Stimulated activated memory B cell treated with anti-CD40 and anti-IgM and Interleukin-4, amounts not matched to agents 10 μg/mL and 1 μg/mL and 100 μg/mL, for 72 hours (primary cell): ENCODE results near the gene ADRA1B.
"Not testable (repeated sequence)": the region's sequence is repeated elsewhere in the genome, so short reads cannot be mapped to it uniquely, and the experiment has no call there.

Source experiments
- ATAC-seq: fragments of 150-1000 bp; cut with Tn5 transposase; 2 replicates; pipeline ENCODE4 v1.10.0; 2021
- H3K27ac Mint-ChIP-seq: one replicate; pipeline ENCODE4 v1.8.0; 2022; ENCODE audit warnings: mild to moderate bottlenecking, mixed read lengths
- H3K27me3 Mint-ChIP-seq: one replicate; pipeline ENCODE4 v1.8.0; 2022; ENCODE audit warnings: mixed read lengths
- H3K36me3 Mint-ChIP-seq: one replicate; pipeline ENCODE4 v1.8.0; 2022; ENCODE audit warnings: mixed read lengths
- H3K4me1 Mint-ChIP-seq: one replicate; pipeline ENCODE4 v1.8.0; 2022; ENCODE audit warnings: mixed read lengths
- H3K4me3 Mint-ChIP-seq: one replicate; pipeline ENCODE4 v1.8.0; 2022; ENCODE audit warnings: mild to moderate bottlenecking, moderate library complexity, mixed read lengths
- H3K9me3 Mint-ChIP-seq: one replicate; pipeline ENCODE4 v1.8.0; 2022; ENCODE audit warnings: mixed read lengths

Gene ADRA1B

GRCh38 chr5:159965031-159965837 is 49.0 kb downstream of the ADRA1B start:
- H3K4me1 Mint-ChIP-seq = peaks cover 7% of the 10 kb centered on the region
- H3K9me3 Mint-ChIP-seq = no peaks in the 10 kb centered on the region
- H3K36me3 Mint-ChIP-seq = no peaks in the 10 kb centered on the region
- ATAC-seq = peak; percentile 53
- no peak overlapping the region for H3K27ac Mint-ChIP-seq
- peaks cover 41% of the 10 kb centered on the region for H3K27me3 Mint-ChIP-seq
- H3K4me3 Mint-ChIP-seq = no peak overlapping the region

- H3K27ac Mint-ChIP-seq, H3K36me3 Mint-ChIP-seq, ATAC-seq, H3K4me3 Mint-ChIP-seq, H3K9me3 Mint-ChIP-seq, H3K4me1 Mint-ChIP-seq: not testable (repeated sequence)
- peaks cover 46% of the 10 kb centered on the region for H3K27me3 Mint-ChIP-seq
Observed at GRCh38 chr5:159965838-159966128, 49.5 kb downstream of the ADRA1B start.

GRCh38 chr5:159969966-159970365 is 53.7 kb downstream of the ADRA1B start:
- Mint-ChIP-seq H3K27ac (no peak overlapping the region), H3K9me3 (peaks cover 3% of the 10 kb centered on the region), H3K4me3 (no peak overlapping the region), H3K4me1 (peaks cover 16% of the 10 kb centered on the region), H3K36me3 (no peaks in the 10 kb centered on the region), H3K27me3 (peaks cover 80% of the 10 kb centered on the region)
- no peak for ATAC-seq

- Mint-ChIP-seq H3K27ac (no peak overlapping the region), H3K4me3 (no peak overlapping the region), H3K36me3 (no peaks in the 10 kb centered on the region), H3K9me3 (peaks cover 3% of the 10 kb centered on the region), H3K27me3 (peaks cover 71% of the 10 kb centered on the region), H3K4me1 (peaks cover 9% of the 10 kb centered on the region)
- ATAC-seq = no peak
Observed at GRCh38 chr5:159971038-159971437, 54.8 kb downstream of the ADRA1B start.

GRCh38 chr5:159971514-159971913 is 55.2 kb downstream of the ADRA1B start:
- H3K4me3 Mint-ChIP-seq = no peak overlapping the region

GRCh38 chr5:159971931-159972461 is 55.7 kb downstream of the ADRA1B start:
- Mint-ChIP-seq H3K27ac (no peak overlapping the region), H3K36me3 (no peaks in the 10 kb centered on the region), H3K4me1 (peaks cover 9% of the 10 kb centered on the region), H3K4me3 (no peak overlapping the region), H3K27me3 (peaks cover 63% of the 10 kb centered on the region), H3K9me3 (peaks cover 3% of the 10 kb centered on the region)
- ATAC-seq = peak; percentile 40

More at GRCh38 chr5:159971514-159971913, 55.2 kb downstream of the ADRA1B start:
- Mint-ChIP-seq H3K27me3 (peaks cover 66% of the 10 kb centered on the region), H3K36me3 (no peaks in the 10 kb centered on the region), H3K9me3 (peaks cover 3% of the 10 kb centered on the region), H3K27ac (no peak overlapping the region), H3K4me1 (peaks cover 9% of the 10 kb centered on the region)
- ATAC-seq = no peak

GRCh38 chr5:159972538-159973362 is 56.5 kb downstream of the ADRA1B start:
- peak overlapping the region; percentile 66 for H3K4me3 Mint-ChIP-seq
- H3K9me3 Mint-ChIP-seq = peaks cover 3% of the 10 kb centered on the region
- ATAC-seq = no peak
- peaks cover 9% of the 10 kb centered on the region for H3K4me1 Mint-ChIP-seq
- peaks cover 63% of the 10 kb centered on the region for H3K27me3 Mint-ChIP-seq
- H3K27ac Mint-ChIP-seq = no peak overlapping the region
- H3K36me3 Mint-ChIP-seq = no peaks in the 10 kb centered on the region

GRCh38 chr5:159975462-159976019 is 59.3 kb downstream of the ADRA1B start:
- no peak for ATAC-seq
- Mint-ChIP-seq H3K4me3 (no peak overlapping the region), H3K27me3 (peaks cover 54% of the 10 kb centered on the region), H3K9me3 (peaks cover 3% of the 10 kb centered on the region), H3K4me1 (peaks cover 9% of the 10 kb centered on the region), H3K27ac (no peak overlapping the region), H3K36me3 (no peaks in the 10 kb centered on the region)

- Mint-ChIP-seq H3K4me1 (peaks cover 9% of the 10 kb centered on the region), H3K27ac (no peak overlapping the region), H3K4me3 (no peak overlapping the region), H3K27me3 (peaks cover 41% of the 10 kb centered on the region), H3K36me3 (no peaks in the 10 kb centered on the region), H3K9me3 (peaks cover 3% of the 10 kb centered on the region)
- no peak for ATAC-seq
Observed at GRCh38 chr5:159976921-159977320, 60.6 kb downstream of the ADRA1B start.

- Mint-ChIP-seq H3K27ac (no peak overlapping the region), H3K4me1 (no peaks in the 10 kb centered on the region), H3K27me3 (peaks cover 31% of the 10 kb centered on the region), H3K36me3 (no peaks in the 10 kb centered on the region), H3K9me3 (peaks cover 3% of the 10 kb centered on the region), H3K4me3 (no peak overlapping the region)
- no peak for ATAC-seq
Observed at GRCh38 chr5:159978358-159978757, 62.1 kb downstream of the ADRA1B start.

GRCh38 chr5:159982421-159983173 is 66.3 kb downstream of the ADRA1B start:
- no peak overlapping the region for H3K27ac Mint-ChIP-seq
- peaks cover 7% of the 10 kb centered on the region for H3K4me1 Mint-ChIP-seq
- H3K4me3 Mint-ChIP-seq = no peak overlapping the region
- no peak for ATAC-seq
- H3K36me3 Mint-ChIP-seq = no peaks in the 10 kb centered on the region
- peaks cover 13% of the 10 kb centered on the region for H3K27me3 Mint-ChIP-seq
- no peaks in the 10 kb centered on the region for H3K9me3 Mint-ChIP-seq

- ATAC-seq = peak; percentile 96
- Mint-ChIP-seq H3K4me3 (peak overlapping the region; percentile 72), H3K4me1 (peaks cover 10% of the 10 kb centered on the region), H3K27me3 (peaks cover 13% of the 10 kb centered on the region), H3K27ac (peak overlapping the region; percentile 19), H3K9me3 (no peaks in the 10 kb centered on the region), H3K36me3 (no peaks in the 10 kb centered on the region)
Observed at GRCh38 chr5:159987031-159987674, 70.9 kb downstream of the ADRA1B start.

GRCh38 chr5:159990506-159990905 is 74.2 kb downstream of the ADRA1B start:
- ATAC-seq = no peak
- H3K4me3 Mint-ChIP-seq = no peak overlapping the region
- H3K36me3 Mint-ChIP-seq = no peaks in the 10 kb centered on the region
- peaks cover 3% of the 10 kb centered on the region for H3K9me3 Mint-ChIP-seq
- H3K27me3 Mint-ChIP-seq = peaks cover 23% of the 10 kb centered on the region
- peaks cover 10% of the 10 kb centered on the region for H3K4me1 Mint-ChIP-seq
- H3K27ac Mint-ChIP-seq = no peak overlapping the region

- H3K4me3 Mint-ChIP-seq = no peak overlapping the region
- H3K9me3 Mint-ChIP-seq = peaks cover 3% of the 10 kb centered on the region
- no peak overlapping the region for H3K27ac Mint-ChIP-seq
- no peaks in the 10 kb centered on the region for H3K36me3 Mint-ChIP-seq
- peaks cover 23% of the 10 kb centered on the region for H3K27me3 Mint-ChIP-seq
- peaks cover 3% of the 10 kb centered on the region for H3K4me1 Mint-ChIP-seq
- ATAC-seq = no peak
Observed at GRCh38 chr5:159992566-159992965, 76.3 kb downstream of the ADRA1B start.
